GM18498 (cell line): ENCODE results near the gene CDKL4.
"Not testable (repeated sequence)": the region's sequence is repeated elsewhere in the genome, so short reads cannot be mapped to it uniquely, and the experiment has no call there.

Experiments used
- ATAC-seq: cut with Tn5 transposase; IDR thresholded peaks from one replicate; pipeline ENCODE4 v1.9.1; 2021; ENCODE audit warnings: mild to moderate bottlenecking, moderate library complexity; ENCODE audit not compliant: unreplicated experiment

CDKL4 gene

GRCh38 chr2:39179974-39180960, 63.5 kb downstream of the CDKL4 start:
- no peak for ATAC-seq

GRCh38 chr2:39178756-39179155, 65.0 kb downstream of the CDKL4 start:
- ATAC-seq: no peak

DNA sequence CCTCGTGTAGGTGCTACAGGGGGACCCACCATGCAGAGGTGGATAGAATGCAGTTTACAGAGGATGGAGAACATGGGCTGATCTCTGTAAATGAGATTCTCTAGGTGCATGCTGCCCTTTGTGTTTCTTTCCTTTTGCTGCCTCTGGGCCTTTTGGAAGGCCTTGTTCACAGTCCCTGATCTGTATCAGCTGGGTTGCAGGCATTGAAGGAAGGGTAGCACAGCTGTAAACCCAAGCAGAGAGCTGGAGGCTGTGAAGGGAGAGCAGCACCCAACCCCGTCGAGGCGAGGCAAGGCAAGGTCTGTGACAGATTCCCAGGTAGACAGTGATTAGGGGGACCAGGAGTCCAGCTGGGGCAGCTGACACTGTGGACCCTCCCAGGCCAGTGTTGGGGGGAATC, 66.8 kb downstream of the CDKL4 start:
- no peak for ATAC-seq

DNA sequence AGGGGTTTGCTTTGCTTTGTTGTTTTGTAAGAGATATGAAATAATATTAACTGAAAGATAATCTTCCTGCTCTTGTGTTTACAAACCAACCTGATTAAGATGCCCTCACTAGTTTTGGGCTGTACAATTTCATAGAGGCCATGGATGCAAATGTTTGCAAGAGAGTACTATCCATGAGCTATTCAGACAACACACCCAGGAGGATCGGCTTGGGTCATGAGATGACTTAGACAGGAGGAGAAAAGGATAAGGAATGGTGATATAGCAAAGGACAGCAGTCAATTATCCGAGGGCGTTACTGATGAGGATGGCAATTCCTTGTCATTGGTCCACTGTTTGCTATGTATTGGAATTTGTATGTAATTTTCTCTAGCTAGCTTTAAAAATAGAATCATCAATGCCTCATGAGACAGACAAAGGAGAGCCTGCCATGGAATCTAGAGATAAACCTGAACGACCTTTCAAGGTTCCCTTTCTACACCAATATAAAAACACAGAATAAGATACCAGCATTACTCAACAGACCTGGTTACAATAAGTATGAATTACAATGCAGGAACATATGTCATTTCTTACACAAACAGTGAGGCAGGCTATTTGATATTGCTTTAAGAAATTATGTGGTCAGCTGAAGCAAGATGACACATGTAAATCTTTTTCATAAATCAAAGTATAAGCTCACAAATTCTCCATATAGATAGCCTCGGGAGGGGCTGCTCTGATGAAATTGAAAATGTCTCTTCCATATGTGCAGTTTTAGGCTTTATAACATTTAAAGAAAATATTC, 68.6 kb downstream of the CDKL4 start:
- ATAC-seq: no peak

- ATAC-seq: no peak
These were observed 69.7 kb downstream of the CDKL4 start for GRCh38 chr2:39174022-39174421.

DNA sequence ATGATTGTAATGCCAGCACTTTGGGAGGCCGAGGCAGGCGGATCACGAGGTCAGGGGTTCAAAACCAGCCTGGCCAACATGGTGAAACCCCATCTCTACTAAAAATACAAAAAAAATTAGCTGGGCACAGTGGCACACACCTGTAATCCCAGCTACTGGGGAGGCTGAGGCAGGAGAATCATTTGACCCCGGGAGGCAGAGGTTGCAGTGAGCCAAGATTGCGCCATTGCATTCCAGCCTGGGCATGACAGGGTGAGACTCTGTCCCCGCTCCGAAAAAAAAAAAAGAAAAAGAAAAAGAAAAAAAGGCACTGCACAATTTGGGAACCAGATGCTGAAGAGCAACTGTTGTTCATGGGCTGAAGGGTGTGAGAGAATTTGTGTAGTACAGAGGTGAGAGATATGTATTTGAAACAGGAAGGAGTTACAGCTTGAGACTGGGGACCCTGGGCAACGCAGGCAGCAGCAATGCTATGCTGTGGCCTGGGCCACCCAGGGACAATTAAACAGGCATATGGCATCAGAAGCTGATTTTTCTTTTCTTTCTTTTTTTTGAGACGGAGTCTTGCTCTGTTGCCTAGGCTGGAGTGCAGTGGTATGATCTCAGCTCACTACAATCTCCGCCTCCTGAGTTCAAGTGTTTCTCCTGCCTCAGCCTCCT, 71.6 kb downstream of the CDKL4 start:
- not testable (repeated sequence) for ATAC-seq

GRCh38 chr2:39171621-39172020, 72.1 kb downstream of the CDKL4 start:
- no peak for ATAC-seq

DNA sequence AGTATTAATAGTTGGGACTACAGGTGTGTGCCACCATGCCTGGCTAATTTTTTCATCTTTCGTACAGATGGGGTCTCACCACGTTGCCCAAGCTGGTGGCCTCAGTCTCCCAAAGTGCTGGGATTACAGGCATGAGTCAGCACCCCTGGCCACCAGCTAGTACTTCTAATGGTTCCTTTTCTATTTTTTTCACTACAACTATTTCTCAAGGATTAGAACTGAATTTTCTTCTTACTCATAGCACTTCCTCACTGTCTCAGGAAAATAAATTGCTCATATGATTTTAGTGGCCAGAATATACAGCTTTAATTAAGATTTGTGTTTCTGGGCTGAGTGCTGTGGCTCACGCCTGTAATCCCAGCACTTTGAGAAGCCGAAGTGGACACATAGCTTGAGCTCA, 79.7 kb downstream of the CDKL4 start:
- no peak for ATAC-seq

DNA sequence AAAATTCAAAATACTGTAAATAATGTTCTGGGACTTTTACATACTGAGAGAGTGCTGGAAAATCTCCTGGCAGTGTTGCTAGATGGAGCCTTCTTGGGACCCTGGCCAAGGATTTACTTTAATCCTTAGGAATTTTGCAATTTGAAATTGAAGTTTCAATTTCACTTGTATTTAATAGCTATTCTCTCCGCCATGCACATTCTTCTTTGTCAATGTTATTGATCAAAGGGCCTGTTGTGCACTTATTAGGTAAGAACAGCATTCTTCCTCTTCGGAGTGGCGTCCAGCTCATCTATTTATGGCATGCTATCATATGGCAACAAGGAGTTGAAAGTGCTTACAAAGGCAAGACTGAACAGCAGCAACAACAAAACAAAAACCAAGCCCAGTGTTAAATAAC, 82.8 kb downstream of the CDKL4 start:
- no peak for ATAC-seq

- no peak for ATAC-seq
These were observed 84.5 kb downstream of the CDKL4 start for GRCh38 chr2:39159283-39159682.

- ATAC-seq: no peak
These were observed 85.4 kb downstream of the CDKL4 start for GRCh38 chr2:39158351-39158750.

DNA sequence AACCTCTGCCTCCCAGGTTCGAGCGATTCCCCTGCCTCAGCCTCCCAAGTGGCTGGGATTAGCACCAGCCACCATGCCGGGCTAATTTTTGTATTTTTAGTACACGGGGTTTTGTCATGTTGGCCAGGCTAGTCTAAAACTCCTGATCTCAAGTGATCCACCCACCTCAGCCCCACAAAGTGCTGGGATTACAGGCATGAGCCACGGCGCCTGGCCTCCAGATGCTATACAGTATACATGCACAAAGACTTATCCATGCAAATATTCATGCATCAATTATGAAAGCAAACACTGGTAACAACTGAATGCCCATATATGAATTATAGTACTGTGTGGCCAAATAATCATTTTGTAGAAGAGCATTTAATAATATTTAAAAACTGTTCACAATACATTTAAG, 86.9 kb downstream of the CDKL4 start:
- no peak for ATAC-seq

DNA sequence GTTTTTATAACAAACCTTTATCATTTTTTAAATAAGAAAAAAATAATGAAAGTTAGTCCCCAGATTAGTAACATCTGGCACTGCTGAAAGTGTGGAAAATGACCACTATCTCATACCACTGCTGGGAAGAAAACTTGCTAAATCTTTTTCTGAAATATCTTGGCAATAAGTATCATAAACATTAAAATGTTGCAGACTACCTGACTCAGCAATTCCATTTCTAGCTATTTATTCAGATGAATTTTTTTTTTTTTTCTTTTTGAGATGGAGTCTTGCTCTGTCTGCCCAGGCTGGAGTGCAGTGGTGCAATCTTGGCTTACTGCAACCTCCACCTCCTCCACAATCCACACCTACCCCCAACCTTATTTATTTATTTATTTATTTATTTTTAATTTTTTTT, 87.7 kb downstream of the CDKL4 start:
- no peak for ATAC-seq

- ATAC-seq: not testable (repeated sequence)
These were observed 88.2 kb downstream of the CDKL4 start for GRCh38 chr2:39155573-39155972.

DNA sequence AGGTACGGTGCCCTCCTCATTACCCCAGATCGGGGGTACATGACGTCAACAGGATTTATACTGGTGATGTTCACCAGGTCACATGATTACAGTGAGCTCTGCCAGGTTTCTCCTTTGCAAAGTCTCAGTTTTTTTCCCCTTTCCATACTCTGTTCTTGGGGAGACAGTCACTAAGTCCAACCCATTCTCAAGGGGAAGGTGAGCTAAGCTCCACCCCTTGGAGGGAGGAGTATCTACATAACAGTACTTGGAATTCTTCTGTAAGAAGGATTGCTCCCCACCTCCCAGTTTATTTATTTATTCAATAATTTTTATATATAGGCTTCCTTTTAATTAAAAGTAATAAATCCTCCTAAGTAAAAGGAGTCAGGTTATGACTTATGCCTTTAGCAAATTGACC, 88.8 kb downstream of the CDKL4 start:
- no peak for ATAC-seq

DNA sequence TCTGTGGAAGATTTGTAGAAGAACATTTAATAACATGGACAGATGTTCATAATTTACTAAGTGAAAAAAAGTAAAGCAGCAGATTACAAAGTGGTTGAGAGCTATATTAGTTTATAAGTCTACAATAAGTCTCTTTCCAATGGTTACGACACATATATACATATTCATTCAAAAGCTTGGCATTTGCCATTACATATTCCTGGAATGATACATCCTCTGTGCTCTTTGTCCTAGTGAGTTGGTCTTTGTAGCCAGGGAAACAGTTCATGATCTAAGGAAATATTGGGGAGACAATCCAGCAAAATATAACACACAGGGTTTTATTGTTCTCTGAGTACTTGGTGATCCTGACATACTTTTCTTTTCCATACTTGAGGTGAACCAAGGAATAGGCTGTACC, 90.5 kb downstream of the CDKL4 start:
- ATAC-seq: no peak

GRCh38 chr2:39152504-39152903, 91.3 kb downstream of the CDKL4 start:
- no peak for ATAC-seq

DNA sequence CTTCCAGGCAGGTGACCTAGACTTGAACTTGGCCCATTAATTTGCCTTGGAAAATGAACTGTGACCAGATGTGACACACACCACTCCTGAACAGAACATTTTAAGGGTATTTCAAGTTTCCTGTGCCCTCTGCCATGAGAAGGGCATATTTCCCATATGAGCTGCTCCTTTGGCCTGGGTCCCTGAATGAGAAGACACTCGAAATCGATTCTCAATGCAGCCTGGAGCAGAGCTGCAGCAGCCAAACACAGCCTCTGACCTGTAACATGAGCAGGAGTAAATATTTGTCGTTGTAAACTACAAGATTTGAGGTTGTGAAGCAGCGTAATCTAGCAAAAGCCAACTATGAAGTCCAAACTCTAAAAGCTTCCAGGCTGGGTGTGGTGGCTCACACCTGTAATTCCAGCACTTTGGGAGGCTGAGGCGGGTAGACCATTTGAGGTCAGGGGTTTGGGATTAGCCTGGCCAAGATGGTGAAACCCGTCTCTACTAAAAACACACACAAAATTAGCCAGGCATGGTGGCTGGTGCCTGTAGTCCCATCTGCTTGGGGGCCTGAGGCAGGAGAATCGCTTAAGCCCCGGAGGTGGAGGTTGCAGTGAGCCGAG, 92.8 kb downstream of the CDKL4 start:
- no peak for ATAC-seq

GRCh38 chr2:39150102-39150562, 93.6 kb downstream of the CDKL4 start:
- no peak for ATAC-seq

GRCh38 chr2:39146630-39147029, 97.1 kb downstream of the CDKL4 start:
- no peak for ATAC-seq

GRCh38 chr2:39145906-39146421, 97.8 kb downstream of the CDKL4 start:
- ATAC-seq: no peak
